ENCODE data around the gene PNPLA1.
A peak's percentile ranks its signal among the peaks of the same experiment; 100 is the strongest.

Gene PNPLA1

GRCh38 chr6:36283608-36284007 is 13.7 kb downstream of the PNPLA1 start:
- Histone ChIP-seq H2AK5ac (ENCODE audit: low read length) (no peak overlapping the region), H3K27me3 (ENCODE audit: insufficient read depth, low read length, poor library complexity) (no peaks in the 10 kb centered on the region), H3K4me2 (ENCODE audit: low read length) (no peak overlapping the region), H3K4ac (ENCODE audit: low read depth, low read length) (no peak overlapping the region), H2BK5ac (ENCODE audit: low read length) (no peak overlapping the region), H3K79me1 (ENCODE audit: low read length) (no peaks in the 10 kb centered on the region), H3K4me3 (ENCODE audit: low read length) (no peak overlapping the region), H3K36me3 (ENCODE audit: control insufficient read depth, insufficient read depth, low read length) (no peaks in the 10 kb centered on the region), H3K23ac (ENCODE audit: low read length) (no peak overlapping the region), H3K18ac (ENCODE audit: low read length) (no peak overlapping the region), H2BK15ac (replicated peaks; ENCODE audit: low read depth) (no peak overlapping the region), H4K8ac (ENCODE audit: low read depth, low read length) (no peak overlapping the region), H3K27ac (ENCODE audit: low read depth, low read length) (no peak overlapping the region), H3K56ac (ENCODE audit: low read length) (no peak overlapping the region), H3K4me1 (ENCODE audit: control insufficient read depth, low read depth, low read length) (peaks cover 7% of the 10 kb centered on the region), H3K79me2 (ENCODE audit: control insufficient read depth, insufficient read depth, low read length) (no peaks in the 10 kb centered on the region), H2BK120ac (ENCODE audit: low read depth, low read length) (no peak overlapping the region), H3K9ac (ENCODE audit: low read length) (no peak overlapping the region), H4K5ac (ENCODE audit: low read length) (no peak overlapping the region)
- no CpG with 5 or more reads among the region's 1 CpG for WGBS (ENCODE audit: extremely low coverage, insufficient coverage, low lambda C conversion rate)
- DNase-seq = no peak

DNA sequence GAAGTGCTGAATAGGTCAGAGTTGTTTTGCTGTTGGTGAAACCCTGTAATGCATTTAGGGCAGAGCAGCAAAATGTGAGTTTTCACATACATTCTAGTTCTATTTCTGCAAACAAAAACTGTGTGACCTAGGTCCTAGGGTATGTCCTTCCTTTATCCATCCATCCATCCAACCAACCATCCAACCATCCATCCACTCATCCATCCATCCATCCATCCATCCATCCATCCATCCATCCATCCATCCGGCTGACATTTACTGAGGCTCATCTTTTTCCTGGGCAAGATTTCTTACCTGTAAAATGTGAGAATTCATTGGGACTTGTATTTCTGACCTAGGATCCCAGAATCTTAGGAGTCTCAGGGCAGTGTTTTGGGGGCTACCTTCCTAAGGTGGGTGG is 14.5 kb downstream of the PNPLA1 start:
- DNase-seq = no peak
- H3K4me2 ChIP-seq (ENCODE audit: low read length) = no peak overlapping the region
- H3K79me1 ChIP-seq (ENCODE audit: low read length) = no peaks in the 10 kb centered on the region
- no peak overlapping the region for H3K56ac ChIP-seq (ENCODE audit: low read length)
- no peak overlapping the region for H2BK120ac ChIP-seq (ENCODE audit: low read depth, low read length)
- no peak overlapping the region for H2BK5ac ChIP-seq (ENCODE audit: low read length)
- no peaks in the 10 kb centered on the region for H3K79me2 ChIP-seq (ENCODE audit: control insufficient read depth, insufficient read depth, low read length)
- H3K4ac ChIP-seq (ENCODE audit: low read depth, low read length) = no peak overlapping the region
- H3K36me3 ChIP-seq (ENCODE audit: control insufficient read depth, insufficient read depth, low read length) = no peaks in the 10 kb centered on the region
- peaks cover 7% of the 10 kb centered on the region for H3K4me1 ChIP-seq (ENCODE audit: control insufficient read depth, low read depth, low read length)
- no peaks in the 10 kb centered on the region for H3K27me3 ChIP-seq (ENCODE audit: insufficient read depth, low read length, poor library complexity)
- H3K23ac ChIP-seq (ENCODE audit: low read length) = no peak overlapping the region
- WGBS (ENCODE audit: extremely low coverage, insufficient coverage, low lambda C conversion rate) = no CpG with 5 or more reads among the region's 1 CpG
- no peak overlapping the region for H2AK5ac ChIP-seq (ENCODE audit: low read length)
- H3K18ac ChIP-seq (ENCODE audit: low read length) = no peak overlapping the region
- no peak overlapping the region for H2BK15ac ChIP-seq (replicated peaks; ENCODE audit: low read depth)
- no peak overlapping the region for H4K5ac ChIP-seq (ENCODE audit: low read length)
- H4K8ac ChIP-seq (ENCODE audit: low read depth, low read length) = no peak overlapping the region
- H3K4me3 ChIP-seq (ENCODE audit: low read length) = no peak overlapping the region
- H3K9ac ChIP-seq (ENCODE audit: low read length) = no peak overlapping the region
- no peak overlapping the region for H3K27ac ChIP-seq (ENCODE audit: low read depth, low read length)

GRCh38 chr6:36285187-36285671 is 15.4 kb downstream of the PNPLA1 start:
- Histone ChIP-seq H3K27ac (ENCODE audit: low read depth, low read length) (no peak overlapping the region), H4K8ac (ENCODE audit: low read depth, low read length) (no peak overlapping the region), H3K27me3 (ENCODE audit: insufficient read depth, low read length, poor library complexity) (no peaks in the 10 kb centered on the region), H2BK5ac (ENCODE audit: low read length) (no peak overlapping the region), H4K5ac (ENCODE audit: low read length) (no peak overlapping the region), H2BK120ac (ENCODE audit: low read depth, low read length) (no peak overlapping the region), H3K4me2 (ENCODE audit: low read length) (no peak overlapping the region), H3K9ac (ENCODE audit: low read length) (no peak overlapping the region), H3K79me1 (ENCODE audit: low read length) (no peaks in the 10 kb centered on the region), H3K56ac (ENCODE audit: low read length) (no peak overlapping the region), H3K4me3 (ENCODE audit: low read length) (no peak overlapping the region), H2AK5ac (ENCODE audit: low read length) (no peak overlapping the region), H3K18ac (ENCODE audit: low read length) (no peak overlapping the region), H2BK15ac (replicated peaks; ENCODE audit: low read depth) (no peak overlapping the region), H3K36me3 (ENCODE audit: control insufficient read depth, insufficient read depth, low read length) (no peaks in the 10 kb centered on the region), H3K79me2 (ENCODE audit: control insufficient read depth, insufficient read depth, low read length) (no peaks in the 10 kb centered on the region), H3K4ac (ENCODE audit: low read depth, low read length) (no peak overlapping the region), H3K23ac (ENCODE audit: low read length) (no peak overlapping the region), H3K4me1 (ENCODE audit: control insufficient read depth, low read depth, low read length) (peaks cover 7% of the 10 kb centered on the region)
- WGBS (ENCODE audit: extremely low coverage, insufficient coverage, low lambda C conversion rate) = no CpG with 5 or more reads among the region's 26 CpGs
- DNase-seq = peak; percentile 72

GRCh38 chr6:36285797-36286196 is 15.9 kb downstream of the PNPLA1 start:
- H3K79me2 ChIP-seq (ENCODE audit: control insufficient read depth, insufficient read depth, low read length) = no peaks in the 10 kb centered on the region

GRCh38 chr6:36286858-36287257 is 17.0 kb downstream of the PNPLA1 start:
- H3K27ac ChIP-seq (ENCODE audit: low read depth, low read length) = peak overlapping the region; percentile 77
- WGBS (ENCODE audit: extremely low coverage, insufficient coverage, low lambda C conversion rate) = no CpG with 5 or more reads among the region's 5 CpGs

More at GRCh38 chr6:36285797-36286196, 15.9 kb downstream of the PNPLA1 start:
- Histone ChIP-seq H3K23ac (ENCODE audit: low read length) (no peak overlapping the region), H3K4me3 (ENCODE audit: low read length) (no peak overlapping the region), H2BK15ac (replicated peaks; ENCODE audit: low read depth) (no peak overlapping the region), H4K8ac (ENCODE audit: low read depth, low read length) (no peak overlapping the region), H3K27me3 (ENCODE audit: insufficient read depth, low read length, poor library complexity) (no peaks in the 10 kb centered on the region), H3K4me2 (ENCODE audit: low read length) (no peak overlapping the region), H3K56ac (ENCODE audit: low read length) (no peak overlapping the region), H3K79me1 (ENCODE audit: low read length) (no peaks in the 10 kb centered on the region), H3K36me3 (ENCODE audit: control insufficient read depth, insufficient read depth, low read length) (no peaks in the 10 kb centered on the region), H3K18ac (ENCODE audit: low read length) (no peak overlapping the region), H2BK120ac (ENCODE audit: low read depth, low read length) (no peak overlapping the region), H3K4me1 (ENCODE audit: control insufficient read depth, low read depth, low read length) (peaks cover 8% of the 10 kb centered on the region), H2BK5ac (ENCODE audit: low read length) (no peak overlapping the region), H3K9ac (ENCODE audit: low read length) (no peak overlapping the region), H3K27ac (ENCODE audit: low read depth, low read length) (no peak overlapping the region), H4K5ac (ENCODE audit: low read length) (no peak overlapping the region), H3K4ac (ENCODE audit: low read depth, low read length) (no peak overlapping the region), H2AK5ac (ENCODE audit: low read length) (no peak overlapping the region)
- DNase-seq = no peak
- no CpG with 5 or more reads among the region's 1 CpG for WGBS (ENCODE audit: extremely low coverage, insufficient coverage, low lambda C conversion rate)

DNA sequence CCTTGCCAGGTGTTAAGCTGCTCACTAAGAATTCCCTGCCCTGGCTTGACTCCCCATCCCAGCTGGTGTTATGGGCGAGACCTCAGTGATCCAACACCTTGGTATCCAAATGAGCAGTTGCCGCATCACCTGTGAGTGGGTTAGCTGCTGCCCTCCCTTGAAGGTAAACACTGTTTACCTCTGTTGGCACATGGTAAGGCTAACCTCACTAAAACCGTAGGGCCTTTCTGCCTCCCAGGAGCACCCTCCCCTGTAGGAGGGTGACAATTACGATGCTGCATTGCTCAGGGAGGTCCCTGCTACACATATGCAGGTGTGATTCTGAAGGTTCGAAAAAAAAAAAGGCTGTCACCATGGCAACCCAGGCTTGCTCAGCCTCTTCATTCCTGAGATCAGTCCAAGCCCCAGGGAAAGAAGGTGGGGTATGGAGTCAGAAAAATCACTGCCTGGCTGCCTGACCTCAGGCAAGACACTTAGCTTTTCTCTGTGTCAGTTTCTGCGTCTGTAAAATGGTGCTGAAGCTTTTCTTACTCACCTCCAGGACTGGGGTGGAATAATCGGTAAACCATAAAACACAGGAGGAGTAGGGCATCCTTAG is 19.5 kb downstream of the PNPLA1 start:
- H2BK15ac ChIP-seq (replicated peaks; ENCODE audit: low read depth) = no peak overlapping the region
- H4K8ac ChIP-seq (ENCODE audit: low read depth, low read length) = no peak overlapping the region
- H4K5ac ChIP-seq (ENCODE audit: low read length) = no peak overlapping the region
- no peaks in the 10 kb centered on the region for H3K36me3 ChIP-seq (ENCODE audit: control insufficient read depth, insufficient read depth, low read length)
- no peak overlapping the region for H3K23ac ChIP-seq (ENCODE audit: low read length)
- H2BK120ac ChIP-seq (ENCODE audit: low read depth, low read length) = no peak overlapping the region
- H3K4me1 ChIP-seq (ENCODE audit: control insufficient read depth, low read depth, low read length) = peaks cover 12% of the 10 kb centered on the region
- no peak overlapping the region for H3K18ac ChIP-seq (ENCODE audit: low read length)
- no peak overlapping the region for H3K4me3 ChIP-seq (ENCODE audit: low read length)
- no peak overlapping the region for H3K4ac ChIP-seq (ENCODE audit: low read depth, low read length)
- H3K79me2 ChIP-seq (ENCODE audit: control insufficient read depth, insufficient read depth, low read length) = no peaks in the 10 kb centered on the region
- no peak overlapping the region for H3K56ac ChIP-seq (ENCODE audit: low read length)
- H2AK5ac ChIP-seq (ENCODE audit: low read length) = no peak overlapping the region
- no CpG with 5 or more reads among the region's 7 CpGs for WGBS (ENCODE audit: extremely low coverage, insufficient coverage, low lambda C conversion rate)
- H3K79me1 ChIP-seq (ENCODE audit: low read length) = no peaks in the 10 kb centered on the region
- no peak overlapping the region for H3K4me2 ChIP-seq (ENCODE audit: low read length)
- no peaks in the 10 kb centered on the region for H3K27me3 ChIP-seq (ENCODE audit: insufficient read depth, low read length, poor library complexity)
- H3K9ac ChIP-seq (ENCODE audit: low read length) = no peak overlapping the region
- DNase-seq = peak; percentile 93
- H3K27ac ChIP-seq (ENCODE audit: low read depth, low read length) = no peak overlapping the region
- no peak overlapping the region for H2BK5ac ChIP-seq (ENCODE audit: low read length)

More at GRCh38 chr6:36286858-36287257, 17.0 kb downstream of the PNPLA1 start:
- H3K79me1 ChIP-seq (ENCODE audit: low read length) = no peaks in the 10 kb centered on the region
- no peak overlapping the region for H2AK5ac ChIP-seq (ENCODE audit: low read length)
- peak overlapping the region; percentile 98 for H2BK120ac ChIP-seq (ENCODE audit: low read depth, low read length)
- H3K27me3 ChIP-seq (ENCODE audit: insufficient read depth, low read length, poor library complexity) = no peaks in the 10 kb centered on the region
- H3K4me2 ChIP-seq (ENCODE audit: low read length) = no peak overlapping the region
- DNase-seq = no peak
- no peak overlapping the region for H4K5ac ChIP-seq (ENCODE audit: low read length)
- peak overlapping the region; percentile 27 for H3K56ac ChIP-seq (ENCODE audit: low read length)
- peaks cover 12% of the 10 kb centered on the region for H3K4me1 ChIP-seq (ENCODE audit: control insufficient read depth, low read depth, low read length)
- no peak overlapping the region for H3K23ac ChIP-seq (ENCODE audit: low read length)
- H3K18ac ChIP-seq (ENCODE audit: low read length) = peak overlapping the region; percentile 90
- peak overlapping the region; percentile 19 for H2BK15ac ChIP-seq (replicated peaks; ENCODE audit: low read depth)
- no peak overlapping the region for H4K8ac ChIP-seq (ENCODE audit: low read depth, low read length)
- H3K9ac ChIP-seq (ENCODE audit: low read length) = no peak overlapping the region
- H3K4ac ChIP-seq (ENCODE audit: low read depth, low read length) = peak overlapping the region; percentile 94
- no peak overlapping the region for H3K4me3 ChIP-seq (ENCODE audit: low read length)
- no peaks in the 10 kb centered on the region for H3K79me2 ChIP-seq (ENCODE audit: control insufficient read depth, insufficient read depth, low read length)
- no peaks in the 10 kb centered on the region for H3K36me3 ChIP-seq (ENCODE audit: control insufficient read depth, insufficient read depth, low read length)
- peak overlapping the region; percentile 90 for H2BK5ac ChIP-seq (ENCODE audit: low read length)

All from mesendoderm (in vitro differentiated cells).